KMS-11 (cell line): Measurements from ENCODE around the gene ZCWPW1.
"Not testable (repeated sequence)": the region's sequence is repeated elsewhere in the genome, so short reads cannot be mapped to it uniquely, and the experiment has no call there.

Experiments
- H2AFZ ChIP-seq: fragments of 200-600 bp; sonication (generic); 2 replicates; pipeline ENCODE4 v1.6.1; 2016; ENCODE audit warnings: antibody characterized with exemption, mixed run types, low read depth
- H3K27ac ChIP-seq: fragments of 200-600 bp; sonication (generic); 2 replicates; pipeline ENCODE4 v1.6.1; 2016; ENCODE audit warnings: mild to moderate bottlenecking, mixed run types
- H3K27me3 ChIP-seq: fragments of 200-600 bp; sonication (generic); 2 replicates; pipeline ENCODE4 v1.6.1; 2017; ENCODE audit warnings: mild to moderate bottlenecking, low read depth, mixed run types, moderate library complexity; ENCODE audit not compliant: insufficient read depth
- H3K36me3 ChIP-seq: fragments of 200-600 bp; sonication (generic); 2 replicates; pipeline ENCODE4 v1.6.1; 2017; ENCODE audit warnings: mild to moderate bottlenecking, mixed run types; ENCODE audit not compliant: insufficient read depth
- H3K4me1 ChIP-seq: fragments of 200-600 bp; sonication (generic); 2 replicates; pipeline ENCODE4 v1.6.1; 2016; ENCODE audit warnings: mild to moderate bottlenecking, low read depth, mixed run types; ENCODE audit not compliant: poor library complexity, severe bottlenecking
- H3K4me2 ChIP-seq: fragments of 200-600 bp; sonication (generic); 2 replicates; pipeline ENCODE4 v1.7.0; 2016; ENCODE audit warnings: mild to moderate bottlenecking, mixed run types
- H3K4me3 ChIP-seq: fragments of 200-600 bp; sonication (generic); IDR thresholded peaks from 2 replicates; pipeline ENCODE4 v1.6.1; 2017; ENCODE audit warnings: low read depth, low read length, mixed read lengths; ENCODE audit not compliant: insufficient read depth
- H3K79me2 ChIP-seq: fragments of 200-600 bp; sonication (generic); 2 replicates; pipeline ENCODE4 v1.6.1; 2016; ENCODE audit warnings: low read depth, mixed run types; ENCODE audit not compliant: insufficient read depth
- H3K9ac ChIP-seq: fragments of 200-600 bp; sonication (generic); 2 replicates; pipeline ENCODE4 v1.6.1; 2016; ENCODE audit warnings: mild to moderate bottlenecking, mixed run types
- H4K20me1 ChIP-seq: fragments of 200-600 bp; sonication (generic); 2 replicates; pipeline ENCODE4 v1.6.1; 2016; ENCODE audit warnings: mild to moderate bottlenecking, mixed run types; ENCODE audit not compliant: insufficient read depth
- TF ChIP-seq, protein P1 (sequence below): fragments of 200-600 bp; sonication (generic); conservative IDR thresholded peaks from 2 replicates; pipeline ENCODE4 v1.6.1; 2017; ENCODE audit warnings: low read depth, mild to moderate bottlenecking, antibody characterized with exemption, low read length, moderate library complexity, mixed read lengths

ZCWPW1 gene

DNA sequence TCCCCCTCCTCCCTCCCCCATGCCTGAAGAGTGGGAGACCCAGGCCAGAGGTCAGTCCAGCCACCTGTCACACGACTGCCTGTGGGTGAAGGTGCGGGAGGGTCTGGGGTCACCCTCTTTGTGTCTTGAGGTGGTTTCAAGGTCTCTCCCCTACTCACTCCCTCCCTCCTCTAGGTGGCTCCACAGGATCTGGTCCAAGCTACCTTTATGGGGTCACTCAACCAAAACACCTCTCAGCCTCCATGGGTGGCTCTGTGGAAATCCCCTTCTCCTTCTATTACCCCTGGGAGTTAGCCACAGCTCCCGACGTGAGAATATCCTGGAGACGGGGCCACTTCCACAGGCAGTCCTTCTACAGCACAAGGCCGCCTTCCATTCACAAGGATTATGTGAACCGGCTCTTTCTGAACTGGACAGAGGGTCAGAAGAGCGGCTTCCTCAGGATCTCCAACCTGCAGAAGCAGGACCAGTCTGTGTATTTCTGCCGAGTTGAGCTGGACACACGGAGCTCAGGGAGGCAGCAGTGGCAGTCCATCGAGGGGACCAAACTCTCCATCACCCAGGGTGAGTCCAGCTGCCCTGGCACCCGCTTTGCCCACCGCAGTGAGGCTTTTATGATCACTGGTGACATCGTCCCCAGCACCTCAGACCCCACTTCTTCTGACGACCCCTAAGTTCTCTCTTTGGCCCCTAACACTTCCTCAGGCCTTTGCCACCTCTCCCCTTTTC lies 54.5 kb downstream of the ZCWPW1 start:
- not testable (repeated sequence) for H3K4me2 ChIP-seq, H2AFZ ChIP-seq, H3K36me3 ChIP-seq

DNA sequence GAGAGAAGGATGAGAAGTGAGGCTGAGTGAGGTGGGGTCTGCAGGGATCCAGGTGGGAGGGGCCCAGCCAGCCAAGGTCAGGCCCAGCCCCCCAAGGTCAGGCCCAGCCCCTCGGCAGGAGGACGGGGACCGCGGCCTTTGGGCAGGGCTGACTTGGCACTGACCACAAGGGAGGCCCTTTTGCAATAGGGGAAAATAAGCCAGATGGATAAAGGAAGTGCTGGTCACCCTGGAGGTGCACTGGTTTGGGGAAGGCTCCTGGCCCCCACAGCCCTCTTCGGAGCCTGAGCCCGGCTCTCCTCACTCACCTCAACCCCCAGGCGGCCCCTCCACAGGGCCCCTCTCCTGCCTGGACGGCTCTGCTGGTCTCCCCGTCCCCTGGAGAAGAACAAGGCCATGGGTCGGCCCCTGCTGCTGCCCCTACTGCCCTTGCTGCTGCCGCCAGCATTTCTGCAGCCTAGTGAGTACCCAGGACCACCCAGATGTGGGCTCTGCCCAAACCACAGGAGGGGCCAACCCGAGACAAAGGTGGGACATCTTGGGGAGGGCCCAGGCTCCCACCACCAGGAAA lies 55.2 kb downstream of the ZCWPW1 start, which contains the start of gene PILRA:
Gene PILRA, plus strand, starts transcription at position 227 of the 571 bp plus-strand sequence. Its CDS starts 170 bp downstream, at position 397.
- Histone ChIP-seq H2AFZ (no peak within 1 kb of the TSS), H3K9ac (no peak within 1 kb of the TSS), H3K4me2 (no peak within 1 kb of the TSS), H3K79me2 (no peaks in the 10 kb centered on the region), H3K27me3 (no peaks in the 10 kb centered on the region), H3K4me1 (peaks cover 8% of the 10 kb centered on the region), H3K4me3 (no peak within 1 kb of the TSS), H3K36me3 (no peaks in the 10 kb centered on the region), H4K20me1 (no peaks in the 10 kb centered on the region), H3K27ac (no peak within 1 kb of the TSS)
- TF ChIP-seq, protein P1, sequence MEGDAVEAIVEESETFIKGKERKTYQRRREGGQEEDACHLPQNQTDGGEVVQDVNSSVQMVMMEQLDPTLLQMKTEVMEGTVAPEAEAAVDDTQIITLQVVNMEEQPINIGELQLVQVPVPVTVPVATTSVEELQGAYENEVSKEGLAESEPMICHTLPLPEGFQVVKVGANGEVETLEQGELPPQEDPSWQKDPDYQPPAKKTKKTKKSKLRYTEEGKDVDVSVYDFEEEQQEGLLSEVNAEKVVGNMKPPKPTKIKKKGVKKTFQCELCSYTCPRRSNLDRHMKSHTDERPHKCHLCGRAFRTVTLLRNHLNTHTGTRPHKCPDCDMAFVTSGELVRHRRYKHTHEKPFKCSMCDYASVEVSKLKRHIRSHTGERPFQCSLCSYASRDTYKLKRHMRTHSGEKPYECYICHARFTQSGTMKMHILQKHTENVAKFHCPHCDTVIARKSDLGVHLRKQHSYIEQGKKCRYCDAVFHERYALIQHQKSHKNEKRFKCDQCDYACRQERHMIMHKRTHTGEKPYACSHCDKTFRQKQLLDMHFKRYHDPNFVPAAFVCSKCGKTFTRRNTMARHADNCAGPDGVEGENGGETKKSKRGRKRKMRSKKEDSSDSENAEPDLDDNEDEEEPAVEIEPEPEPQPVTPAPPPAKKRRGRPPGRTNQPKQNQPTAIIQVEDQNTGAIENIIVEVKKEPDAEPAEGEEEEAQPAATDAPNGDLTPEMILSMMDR, result no peak

More for the DNA sequence above, 54.5 kb downstream of the ZCWPW1 start:
- not testable (repeated sequence) for H3K27me3 ChIP-seq, H3K27ac ChIP-seq, H3K4me3 ChIP-seq, H3K9ac ChIP-seq, H3K4me1 ChIP-seq, H3K79me2 ChIP-seq, H4K20me1 ChIP-seq
- TF ChIP-seq, protein P1, result peak; percentile 35; the same call in 1 of the 2 replicates

DNA sequence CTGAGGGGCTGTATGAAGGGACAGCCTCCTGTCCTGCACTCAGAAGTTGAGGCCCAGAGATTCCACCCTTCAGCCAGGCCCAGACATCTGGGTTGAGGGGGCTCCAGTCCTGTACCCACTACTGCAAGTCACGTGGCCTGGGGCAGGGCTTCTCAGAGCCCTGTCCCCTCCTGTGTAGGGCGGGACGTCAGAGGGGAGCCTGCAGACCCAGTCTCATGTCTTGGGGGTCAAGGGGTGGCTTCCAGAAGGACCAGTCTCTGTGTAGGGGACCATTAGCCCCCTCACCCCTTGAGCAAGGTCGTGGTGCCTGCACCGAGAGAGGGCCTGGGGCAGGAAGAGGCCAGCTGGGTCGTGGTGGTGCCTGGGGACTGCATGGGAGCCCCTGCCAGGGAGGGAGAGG lies 55.8 kb downstream of the ZCWPW1 start:
- H4K20me1 ChIP-seq, result no peaks in the 10 kb centered on the region
- peaks cover 8% of the 10 kb centered on the region for H3K4me1 ChIP-seq
- H3K27ac ChIP-seq, result no peak overlapping the region
- TF ChIP-seq, protein P1, result no peak
- H3K4me2 ChIP-seq, result no peak overlapping the region
- no peaks in the 10 kb centered on the region for H3K79me2 ChIP-seq
- H2AFZ ChIP-seq, result no peak overlapping the region
- no peaks in the 10 kb centered on the region for H3K27me3 ChIP-seq
- no peak overlapping the region for H3K9ac ChIP-seq
- no peak overlapping the region for H3K4me3 ChIP-seq
- H3K36me3 ChIP-seq, result no peaks in the 10 kb centered on the region

DNA sequence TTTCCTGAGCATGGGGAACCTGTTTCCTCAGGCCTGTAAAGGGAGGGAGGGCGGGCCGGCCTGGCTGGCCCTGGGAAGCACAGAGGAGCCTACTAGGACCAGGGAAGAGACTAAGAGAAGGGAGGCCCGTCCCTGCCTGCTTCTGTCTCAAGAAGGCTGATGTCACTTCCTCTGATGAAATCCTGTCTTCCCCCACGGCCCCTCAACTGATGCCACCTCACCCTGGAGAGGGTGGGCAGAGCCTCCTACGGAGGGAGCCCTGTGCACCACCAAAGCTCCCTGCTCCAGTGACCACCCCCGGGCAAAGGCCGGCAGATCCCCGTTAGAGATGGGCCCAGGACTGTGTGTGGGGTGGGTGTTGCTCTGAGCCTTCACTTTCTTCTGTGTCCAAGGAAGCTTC lies 56.2 kb downstream of the ZCWPW1 start:
- H3K36me3 ChIP-seq, result no peaks in the 10 kb centered on the region
- TF ChIP-seq, protein P1, result no peak
- H3K27ac ChIP-seq, result no peak overlapping the region
- no peaks in the 10 kb centered on the region for H4K20me1 ChIP-seq
- H2AFZ ChIP-seq, result no peak overlapping the region
- H3K4me1 ChIP-seq, result peaks cover 8% of the 10 kb centered on the region
- no peaks in the 10 kb centered on the region for H3K79me2 ChIP-seq
- H3K9ac ChIP-seq, result no peak overlapping the region
- H3K27me3 ChIP-seq, result no peaks in the 10 kb centered on the region
- H3K4me2 ChIP-seq, result no peak overlapping the region
- no peak overlapping the region for H3K4me3 ChIP-seq
